HCT116 (cell line): Measurements from ENCODE around the gene ACTR1B. TPM values are rescaled to one million over a fixed set of nuclear protein-coding genes. Genes with fewer than 3 reads are reported as not detected.

Experiments
- ATAC-seq: fragments of 200-7000 bp; cut with Tn5 transposase; 2 replicates; pipeline ENCODE4 v1.9.1; 2020; ENCODE audit warnings: mild to moderate bottlenecking, moderate library complexity
- BruUV-seq: library from RNA; stranded (reverse); fragments of 400-500 nt; replicated peaks from 2 replicates; lab custom pipeline; 2021; lab: Mats Ljungman, UMichigan
- CTCF ChIA-PET: fragments of 300-600 bp; sonication (Branson Sonifier 250); formaldehyde crosslinking; loops from one replicate; lab custom pipeline; 2021; ENCODE audit warnings: antibody characterized with exemption; lab: Charles Lee
- POLR2A ChIA-PET: fragments of 300-600, 350-600 bp; sonication (Branson Sonifier 250); formaldehyde crosslinking; loops from one replicate; lab custom pipeline; 2021; ENCODE audit warnings: antibody characterized with exemption; lab: Charles Lee
- RAD21 ChIA-PET, 2 experiments: fragments of 300-600 bp; sonication (Branson Sonifier 250); formaldehyde crosslinking; loops; one replicate each; lab custom pipeline; 2023; ENCODE audit warnings: low total read pairs in 2 of 2; ENCODE audit not compliant: uncharacterized antibody in 2 of 2, unreplicated experiment in 2 of 2, low non-redundant PET in 1 of 2; lab: Charles Lee
- DNase-seq: peaks from one replicate; pipeline ENCODE4 v3.0.0-alpha.2; 2010; ENCODE audit warnings: low read depth, low spot score
- H2AFZ ChIP-seq: fragments of 200-600 bp; shearing (Covaris generic), sonication (generic); 2 replicates; pipeline ENCODE4 v1.6.1; 2017; ENCODE audit warnings: low read depth, mixed run types, mixed read lengths, antibody characterized with exemption, low read length; ENCODE audit not compliant: poor library complexity, severe bottlenecking
- H3K27ac ChIP-seq: 2 replicates; pipeline ENCODE4 v1.5.1; 2012; ENCODE audit warnings: low read depth, low read length
- H3K27me3 ChIP-seq: fragments of 200-600 bp; sonication (generic); 2 replicates; pipeline ENCODE4 v1.6.1; 2016; ENCODE audit warnings: mixed run types, low read length, mixed read lengths; ENCODE audit not compliant: insufficient read depth
- H3K36me3 ChIP-seq, 2 experiments: fragments of 200-500 bp in 1 of 2; fragments of 200-600 bp in 1 of 2; sonication (Bioruptor generic) in 1 of 2; sonication (generic) in 1 of 2; 2 replicates each; pipeline versions ENCODE4 v1.5.1 to v1.6.1; 2014 to 2016; ENCODE audit warnings: low read length in 2 of 2, inconsistent platforms in 1 of 2, mixed read lengths in 1 of 2, mixed run types in 1 of 2; ENCODE audit not compliant: insufficient read depth in 2 of 2, control insufficient read depth in 1 of 2
- H3K4me1 ChIP-seq, 2 experiments: fragments of 200-600 bp in 1 of 2; sonication (generic) in 1 of 2; 2 replicates each; pipeline versions ENCODE4 v1.5.1 to v1.6.1; 2012 to 2017; ENCODE audit warnings: low read length in 2 of 2, inconsistent platforms in 1 of 2, mild to moderate bottlenecking in 1 of 2, mixed read lengths in 1 of 2, mixed run types in 1 of 2, moderate library complexity in 1 of 2; ENCODE audit not compliant: insufficient read depth in 2 of 2, control insufficient read depth in 1 of 2
- H3K4me2 ChIP-seq: fragments of 200-600 bp; sonication (generic); 2 replicates; pipeline ENCODE4 v1.6.1; 2017; ENCODE audit warnings: mixed run types, low read length, mixed read lengths
- H3K4me3 ChIP-seq, 2 experiments: fragments of 200-600 bp in 1 of 2; sonication (generic) in 1 of 2; replicated peaks in 1 of 2; 2 replicates each; pipeline ENCODE4 v1.5.1; 2011 to 2016; ENCODE audit warnings: low read length in 2 of 2, control low read depth in 1 of 2, low read depth in 1 of 2, mild to moderate bottlenecking in 1 of 2, mixed read lengths in 1 of 2, mixed run types in 1 of 2
- H3K79me2 ChIP-seq: fragments of 200-600 bp; sonication (generic); 2 replicates; pipeline ENCODE4 v1.6.1; 2017; ENCODE audit warnings: mild to moderate bottlenecking, mixed run types, low read length, moderate library complexity, mixed read lengths; ENCODE audit not compliant: insufficient read depth
- H3K9ac ChIP-seq: fragments of 200-600 bp; sonication (generic); 2 replicates; pipeline ENCODE4 v1.6.1; 2016; ENCODE audit warnings: low read length, mixed read lengths
- H3K9me2 ChIP-seq: fragments of 200-600 bp; sonication (generic), shearing (Covaris generic); 2 replicates; pipeline ENCODE4 v1.6.1; 2017; ENCODE audit warnings: mixed run types, mild to moderate bottlenecking, moderate library complexity; ENCODE audit not compliant: insufficient read depth
- H3K9me3 ChIP-seq, 2 experiments: fragments of 200-500 bp in 1 of 2; fragments of 200-600 bp in 1 of 2; sonication (Bioruptor generic) in 1 of 2; sonication (generic) in 1 of 2; 2 replicates each; pipeline ENCODE4 v1.6.1; 2014 to 2017; ENCODE audit warnings: low read length in 2 of 2, mixed read lengths in 2 of 2, inconsistent platforms in 1 of 2, low read depth in 1 of 2, mild to moderate bottlenecking in 1 of 2, mixed run types in 1 of 2, moderate library complexity in 1 of 2; ENCODE audit not compliant: control insufficient read depth in 1 of 2, insufficient read depth in 1 of 2
- H4K20me1 ChIP-seq: fragments of 200-600 bp; sonication (generic), shearing (Covaris generic); 2 replicates; pipeline ENCODE4 v1.6.1; 2017; ENCODE audit warnings: mixed run types, mild to moderate bottlenecking, moderate library complexity; ENCODE audit not compliant: insufficient read depth
- CBX3 ChIP-seq: IDR thresholded peaks from 2 replicates; pipeline ENCODE4 v1.6.1; 2012; ENCODE audit warnings: low read depth
- CEBPB ChIP-seq: IDR thresholded peaks from 2 replicates; pipeline ENCODE4 v1.6.1; 2012; ENCODE audit warnings: low read depth
- EGR1 ChIP-seq: IDR thresholded peaks from 2 replicates; pipeline ENCODE4 v1.6.1; 2012; ENCODE audit warnings: low read depth
- ELF1 ChIP-seq: IDR thresholded peaks from 2 replicates; pipeline ENCODE4 v1.6.1; 2012; ENCODE audit warnings: low read depth, borderline replicate concordance
- EZH2phosphoT487 ChIP-seq: fragments of 200-600 bp; IDR thresholded peaks from 2 replicates; pipeline ENCODE4 v1.6.1; 2018; ENCODE audit warnings: antibody characterized with exemption, borderline replicate concordance
- FOSL1 ChIP-seq: IDR thresholded peaks from 2 replicates; pipeline ENCODE4 v1.6.1; 2012; ENCODE audit warnings: low read depth
- JUND ChIP-seq: IDR thresholded peaks from 2 replicates; pipeline ENCODE4 v1.6.1; 2012
- POLR2A ChIP-seq: IDR thresholded peaks from 2 replicates; pipeline ENCODE4 v1.7.0; 2011; ENCODE audit warnings: borderline replicate concordance; ENCODE audit not compliant: insufficient read depth, insufficient read length; ENCODE audit errors: extremely low read depth
- POLR2AphosphoS5 ChIP-seq: IDR thresholded peaks from 2 replicates; pipeline ENCODE4 v1.6.1; 2011; ENCODE audit warnings: mild to moderate bottlenecking, low read depth, low read length, moderate library complexity
- RAD21 ChIP-seq: IDR thresholded peaks from 2 replicates; pipeline ENCODE4 v1.6.1; 2012; ENCODE audit warnings: low read depth, mild to moderate bottlenecking
- SIN3A ChIP-seq: IDR thresholded peaks from 2 replicates; pipeline ENCODE4 v1.6.1; 2012; ENCODE audit warnings: low read depth
- SRF ChIP-seq: IDR thresholded peaks from 2 replicates; pipeline ENCODE4 v1.6.1; 2012; ENCODE audit warnings: low read depth
- TCF7L2 ChIP-seq: IDR thresholded peaks from 2 replicates; pipeline ENCODE4 v1.7.0; 2011; ENCODE audit warnings: borderline replicate concordance, inconsistent platforms; ENCODE audit not compliant: insufficient read depth, insufficient read length; ENCODE audit errors: extremely low read depth
- YY1 ChIP-seq: IDR thresholded peaks from 2 replicates; pipeline ENCODE4 v1.6.1; 2011; ENCODE audit warnings: low read length, low read depth, moderate library complexity, mild to moderate bottlenecking; ENCODE audit not compliant: insufficient replicate concordance; ENCODE audit errors: extremely low read depth
- ZFX ChIP-seq: fragments of 450-650 bp; IDR thresholded peaks from 2 replicates; pipeline ENCODE4 v1.6.1; 2017
- intact Hi-C: fragments of 100-400 bp; cut with micrococcal nuclease; formaldehyde crosslinking; loops from 2 replicates; pipeline ENCODE4 v1.10.0; 2022
- total RNA-seq: library from RNA; stranded (reverse); gene quantifications from one replicate; pipeline ENCODE4 v1.2.1, GENCODE V29; 2021; ENCODE audit not compliant: unreplicated experiment
- TF ChIP-seq, protein P1 (sequence below): IDR thresholded peaks from 2 replicates; pipeline ENCODE4 v1.6.1; 2011; ENCODE audit warnings: mild to moderate bottlenecking, low read length, moderate library complexity; ENCODE audit not compliant: insufficient replicate concordance; ENCODE audit errors: extremely low read depth
- TF ChIP-seq, protein P2 (sequence below): IDR thresholded peaks from 2 replicates; pipeline ENCODE4 v1.6.1; 2012

Gene ACTR1B
- total RNA-seq, 1 experiment from 2014 or later: 42.8 TPM

DNA sequence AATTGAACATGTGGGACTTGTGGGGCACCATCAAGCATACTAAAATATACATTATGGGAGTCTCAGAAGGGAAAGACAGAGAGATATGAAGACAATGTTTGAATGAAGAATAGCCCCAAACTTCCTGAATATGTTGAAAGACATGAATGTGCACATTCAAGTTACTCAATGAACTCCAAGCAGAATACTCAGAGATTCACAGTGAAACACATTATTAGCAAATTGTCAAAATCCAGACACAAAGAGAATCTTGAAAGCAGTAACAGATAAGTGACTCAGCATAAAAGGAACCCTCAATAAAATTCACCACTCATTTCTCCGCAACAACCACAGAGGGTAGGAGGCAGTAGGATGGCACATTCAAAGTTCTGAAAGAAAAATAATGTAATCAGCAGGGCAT lies 14.5 kb upstream of the ACTR1B start:
- Histone ChIP-seq H3K9ac (no peak overlapping the region), H3K79me2 (no peaks in the 10 kb centered on the region), H4K20me1 (no peaks in the 10 kb centered on the region), H3K4me2 (no peak overlapping the region), H3K36me3 (no peaks in the 10 kb centered on the region), H3K4me3 (no peak overlapping the region), H3K4me1 (no peaks in the 10 kb centered on the region), H3K27me3 (no peaks in the 10 kb centered on the region), H3K27ac (no peak overlapping the region), H3K9me3 (0 out of 4 replicates have a peak, but pooled peaks cover 0 to 4% of the 10 kb centered on the region in 2 experiments), H2AFZ (no peak overlapping the region), H3K9me2 (no peaks in the 10 kb centered on the region)
- ChIA-PET RAD21 (no interaction called here), POLR2A (no interaction called here), CTCF (no interaction called here)
- intact Hi-C loops: no loop called here
- ATAC-seq: no peak
- no peak for DNase-seq
- no TSS peak for BruUV-seq
- TF ChIP-seq, protein P1, sequence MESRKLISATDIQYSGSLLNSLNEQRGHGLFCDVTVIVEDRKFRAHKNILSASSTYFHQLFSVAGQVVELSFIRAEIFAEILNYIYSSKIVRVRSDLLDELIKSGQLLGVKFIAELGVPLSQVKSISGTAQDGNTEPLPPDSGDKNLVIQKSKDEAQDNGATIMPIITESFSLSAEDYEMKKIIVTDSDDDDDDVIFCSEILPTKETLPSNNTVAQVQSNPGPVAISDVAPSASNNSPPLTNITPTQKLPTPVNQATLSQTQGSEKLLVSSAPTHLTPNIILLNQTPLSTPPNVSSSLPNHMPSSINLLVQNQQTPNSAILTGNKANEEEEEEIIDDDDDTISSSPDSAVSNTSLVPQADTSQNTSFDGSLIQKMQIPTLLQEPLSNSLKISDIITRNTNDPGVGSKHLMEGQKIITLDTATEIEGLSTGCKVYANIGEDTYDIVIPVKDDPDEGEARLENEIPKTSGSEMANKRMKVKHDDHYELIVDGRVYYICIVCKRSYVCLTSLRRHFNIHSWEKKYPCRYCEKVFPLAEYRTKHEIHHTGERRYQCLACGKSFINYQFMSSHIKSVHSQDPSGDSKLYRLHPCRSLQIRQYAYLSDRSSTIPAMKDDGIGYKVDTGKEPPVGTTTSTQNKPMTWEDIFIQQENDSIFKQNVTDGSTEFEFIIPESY: no peak
- TF ChIP-seq CBX3 (no peak), POLR2AphosphoS5 (no peak), EZH2phosphoT487 (no peak), FOSL1 (no peak)

DNA sequence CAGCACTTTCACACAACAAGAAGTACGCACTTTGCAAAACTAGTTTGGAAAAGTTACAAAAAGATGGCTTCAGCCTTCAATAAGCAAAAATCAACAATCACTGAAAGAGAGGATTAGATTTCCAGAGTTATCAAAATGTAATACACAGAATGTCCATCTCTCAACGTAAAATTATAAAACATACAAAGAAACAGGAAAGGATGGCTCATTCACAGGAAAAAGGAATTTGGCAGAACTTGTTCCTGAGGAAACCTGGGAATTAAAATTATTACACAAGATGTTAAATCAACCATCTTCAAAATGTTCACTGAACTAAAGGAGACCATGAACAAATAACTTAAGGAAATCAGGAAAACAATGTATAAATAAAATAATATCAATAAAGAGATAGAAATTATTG lies 13.6 kb upstream of the ACTR1B start:
- H3K4me3 ChIP-seq: no peak overlapping the region
- no peaks in the 10 kb centered on the region for H3K4me1 ChIP-seq
- no peaks in the 10 kb centered on the region for H3K27me3 ChIP-seq
- ATAC-seq (no peak), DNase-seq (no peak)
- H2AFZ ChIP-seq: no peak overlapping the region
- no peak overlapping the region for H3K27ac ChIP-seq
- CTCF ChIA-PET: interaction anchor here (1.3 kb wide), 1 partner anchor 13 kb away, joined by 6 read pairs; the partner anchor contains the start of gene ACTR1B
- no peaks in the 10 kb centered on the region for H3K79me2 ChIP-seq
- no peaks in the 10 kb centered on the region for H4K20me1 ChIP-seq
- RAD21 ChIA-PET: no interaction called here
- POLR2A ChIA-PET: no interaction called here
- no peaks in the 10 kb centered on the region for H3K9me2 ChIP-seq
- 0 out of 4 replicates have a peak, but pooled peaks cover 0 to 4% of the 10 kb centered on the region in 2 experiments for H3K9me3 ChIP-seq
- H3K9ac ChIP-seq: no peak overlapping the region
- no peak overlapping the region for H3K4me2 ChIP-seq
- intact Hi-C loops: no loop called here
- H3K36me3 ChIP-seq: no peaks in the 10 kb centered on the region
- no TSS peak for BruUV-seq
- no peak for TF ChIP-seq SIN3A
- no peak for TF ChIP-seq POLR2A
- TF ChIP-seq CBX3: no peak
- no peak for TF ChIP-seq JUND
- TF ChIP-seq SRF: no peak
- TF ChIP-seq, protein P1: no peak
- TF ChIP-seq ZFX: no peak
- TF ChIP-seq TCF7L2: no peak
- TF ChIP-seq EZH2phosphoT487: no peak
- no peak for TF ChIP-seq EGR1
- TF ChIP-seq POLR2AphosphoS5: no peak
- TF ChIP-seq RAD21: no peak
- no peak for TF ChIP-seq ELF1
- TF ChIP-seq YY1: no peak
- TF ChIP-seq CEBPB: no peak
- TF ChIP-seq, protein P2, sequence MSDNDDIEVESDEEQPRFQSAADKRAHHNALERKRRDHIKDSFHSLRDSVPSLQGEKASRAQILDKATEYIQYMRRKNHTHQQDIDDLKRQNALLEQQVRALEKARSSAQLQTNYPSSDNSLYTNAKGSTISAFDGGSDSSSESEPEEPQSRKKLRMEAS: no peak
